Measurements from ENCODE around the gene RAPGEF6.
"Not testable (repeated sequence)": the region's sequence is repeated elsewhere in the genome, so short reads cannot be mapped to it uniquely, and the experiment has no call there.

The RAPGEF6 gene

DNA sequence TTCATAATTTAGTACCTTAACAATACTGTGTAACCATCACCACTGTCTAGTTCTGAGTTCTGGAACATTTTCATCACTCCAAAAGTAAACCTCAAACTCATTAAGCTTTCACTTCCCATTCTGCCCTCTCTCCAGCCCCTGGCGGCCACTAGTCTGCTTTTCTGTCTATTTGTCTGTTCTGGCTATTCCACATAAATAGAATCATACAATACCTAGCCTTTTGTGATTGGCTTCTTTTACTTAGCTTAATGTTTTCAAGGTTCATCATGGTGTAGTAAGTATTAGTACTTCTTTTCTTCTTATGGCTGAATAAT, 138.7 kb downstream of the RAPGEF6 start:
- no peak for DNase-seq (ENCODE audit: low read depth in 2 of 2)

DNA sequence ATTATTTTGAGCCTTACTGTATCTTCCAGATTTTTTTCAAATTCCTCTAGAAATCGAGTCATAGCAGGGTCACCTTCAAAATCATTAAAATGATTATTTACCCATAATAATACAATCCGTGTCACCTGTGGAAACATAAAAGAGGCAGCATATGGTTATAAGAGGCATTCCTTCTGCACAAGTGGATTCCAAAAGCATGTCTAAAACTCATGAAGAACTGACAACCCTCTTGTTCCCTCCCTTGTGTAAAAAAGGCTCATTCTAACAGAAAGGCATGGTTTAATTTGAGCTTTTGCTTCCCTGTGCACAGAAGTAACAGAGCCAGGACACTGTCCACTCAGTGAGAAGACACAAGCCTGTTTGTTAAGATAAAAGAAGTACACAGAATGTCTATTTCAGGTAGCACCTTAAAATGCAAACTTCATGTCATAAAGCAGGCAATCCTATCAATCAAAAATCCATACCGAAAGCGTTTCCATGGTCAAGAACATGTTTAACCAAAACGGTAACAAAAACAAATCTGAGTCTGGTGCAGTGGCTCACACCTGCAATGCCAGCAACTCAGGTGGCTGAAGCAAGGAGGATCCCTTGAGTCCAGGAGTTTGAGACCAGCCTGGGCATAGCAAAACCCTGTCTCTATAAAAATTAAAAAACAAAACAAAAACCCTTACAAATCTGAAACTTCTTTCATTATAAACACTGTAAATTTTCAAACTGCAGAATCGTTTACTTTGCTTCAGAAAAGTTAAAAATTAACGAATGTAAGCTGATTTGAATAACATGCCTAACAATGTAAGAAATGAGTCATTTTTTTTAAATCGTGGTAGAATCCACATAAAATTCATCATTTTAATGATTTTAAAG, 139.3 kb downstream of the RAPGEF6 start:
- DNase-seq (ENCODE audit: low read depth in 2 of 2): no peak

DNA sequence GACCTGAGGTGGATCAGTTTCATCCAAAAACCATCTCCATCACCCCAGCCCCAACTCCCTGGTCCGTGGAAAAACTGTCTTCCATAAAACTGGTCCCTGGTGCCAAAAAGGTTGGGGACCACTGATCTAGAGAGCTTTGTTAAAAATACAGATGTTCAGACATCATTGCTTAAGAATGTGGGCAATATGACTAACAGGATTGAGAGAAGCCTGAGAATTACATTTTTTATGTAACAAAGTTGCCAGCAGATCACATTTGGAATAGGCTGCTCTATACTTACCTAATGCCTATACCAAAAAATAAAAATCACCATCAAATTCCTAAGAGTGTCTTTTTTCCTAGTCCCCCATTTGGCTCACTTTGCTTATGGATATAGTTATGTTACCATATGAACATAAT, 143.3 kb downstream of the RAPGEF6 start:
- no peak for DNase-seq (ENCODE audit: low read depth in 2 of 2)

DNA sequence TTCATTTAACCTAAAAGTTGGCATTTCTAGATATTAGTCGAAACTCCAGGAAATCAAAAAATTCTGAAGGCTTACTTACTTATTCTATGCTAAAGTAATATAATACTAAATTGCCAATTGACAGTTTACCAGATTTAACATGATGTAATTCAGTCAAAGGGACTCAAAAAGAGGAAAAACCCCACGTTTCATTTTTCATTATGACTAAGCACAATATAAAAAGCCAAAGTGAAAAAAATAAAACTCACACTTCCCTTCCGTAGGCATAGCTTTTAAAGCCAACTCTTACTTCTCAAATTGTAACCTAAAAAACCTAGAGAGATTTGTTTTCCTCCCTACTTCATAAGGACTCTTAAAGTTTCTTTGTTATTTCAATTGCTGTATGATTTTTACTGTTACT, 146.6 kb downstream of the RAPGEF6 start:
- no peak for DNase-seq (ENCODE audit: low read depth in 2 of 2)

DNA sequence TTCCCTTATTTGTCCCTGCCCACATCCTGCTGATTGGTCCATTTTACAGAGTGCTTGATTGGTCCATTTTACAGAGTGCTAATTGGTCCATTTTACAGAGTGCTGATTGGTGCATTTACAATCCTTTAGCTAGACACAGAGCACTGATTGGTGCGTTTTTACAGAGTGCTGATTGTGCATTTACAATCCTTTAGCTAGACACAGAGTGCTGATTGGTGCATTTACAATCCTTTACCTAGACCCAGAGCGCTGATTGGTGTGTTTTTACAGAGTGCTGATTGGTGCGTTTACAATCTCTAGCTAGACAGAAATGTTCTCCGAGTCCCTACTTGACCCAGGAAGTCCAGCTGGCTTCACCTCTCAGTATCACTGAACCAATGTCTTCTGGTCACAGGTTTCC, 147.7 kb downstream of the RAPGEF6 start:
- DNase-seq (ENCODE audit: low read depth in 2 of 2): not testable (repeated sequence)

DNA sequence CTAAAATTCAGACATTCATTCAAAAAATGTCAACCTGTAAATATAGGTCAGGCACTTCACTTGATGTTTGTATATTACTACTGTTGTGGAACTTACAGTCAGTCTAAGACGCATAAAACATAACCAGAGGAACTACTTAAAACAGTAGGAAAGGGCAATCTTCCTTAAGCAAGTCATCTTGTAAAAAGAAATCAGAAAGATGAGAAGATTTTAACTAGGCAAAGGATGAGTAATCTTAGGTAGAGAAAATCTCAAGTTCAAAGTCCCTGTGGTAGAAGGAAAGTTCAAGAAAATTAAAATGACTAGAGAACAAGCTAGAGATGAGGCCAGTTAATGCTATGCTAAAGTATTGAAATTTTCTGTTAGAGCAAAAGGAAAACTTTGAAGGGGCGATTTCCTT, 152.4 kb downstream of the RAPGEF6 start:
- DNase-seq (ENCODE audit: low read depth in 2 of 2): no peak

DNA sequence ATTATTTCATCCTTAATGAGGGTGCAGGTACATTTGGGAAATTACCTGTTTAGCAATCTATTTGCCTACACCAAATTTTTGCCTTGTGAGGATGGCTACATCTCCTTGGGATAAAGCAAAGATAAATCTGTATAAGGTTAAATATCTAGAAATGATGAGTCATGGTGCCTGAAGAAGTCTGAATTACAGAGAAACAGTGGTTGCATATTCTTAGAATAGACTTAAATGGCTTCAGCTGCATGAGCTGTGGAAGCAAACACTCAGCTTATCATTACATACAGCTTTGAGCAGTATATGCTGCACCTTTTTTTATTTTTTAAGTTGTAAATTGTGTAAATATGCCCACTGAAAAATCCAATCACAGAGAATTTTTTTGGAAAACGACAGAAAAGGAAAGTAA, 153.5 kb downstream of the RAPGEF6 start:
- DNase-seq (ENCODE audit: low read depth in 2 of 2): no peak

DNA sequence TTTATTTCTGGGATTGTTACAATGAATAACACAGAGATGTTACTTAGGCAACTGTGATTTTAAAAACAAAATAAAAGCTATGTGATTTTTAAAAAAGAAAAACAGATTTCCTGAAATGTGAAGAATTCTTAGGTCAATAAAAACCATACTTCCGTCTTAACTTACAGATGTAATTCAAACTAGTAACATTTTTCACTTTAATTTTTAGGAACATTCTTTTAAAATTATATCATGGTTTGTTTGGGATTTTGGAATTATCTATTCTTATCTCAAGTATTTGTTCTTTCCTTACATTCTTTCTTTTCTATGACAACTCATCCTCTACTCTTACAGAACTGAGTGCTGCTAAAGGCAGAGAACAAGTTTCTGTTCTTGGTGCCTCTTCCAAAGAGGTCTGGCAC, 159.5 kb downstream of the RAPGEF6 start:
- no peak for DNase-seq (ENCODE audit: low read depth in 2 of 2)

- DNase-seq (ENCODE audit: low read depth in 2 of 2): no peak
Observed at GRCh38 chr5:131473731-131474130, 161.3 kb downstream of the RAPGEF6 start.

DNA sequence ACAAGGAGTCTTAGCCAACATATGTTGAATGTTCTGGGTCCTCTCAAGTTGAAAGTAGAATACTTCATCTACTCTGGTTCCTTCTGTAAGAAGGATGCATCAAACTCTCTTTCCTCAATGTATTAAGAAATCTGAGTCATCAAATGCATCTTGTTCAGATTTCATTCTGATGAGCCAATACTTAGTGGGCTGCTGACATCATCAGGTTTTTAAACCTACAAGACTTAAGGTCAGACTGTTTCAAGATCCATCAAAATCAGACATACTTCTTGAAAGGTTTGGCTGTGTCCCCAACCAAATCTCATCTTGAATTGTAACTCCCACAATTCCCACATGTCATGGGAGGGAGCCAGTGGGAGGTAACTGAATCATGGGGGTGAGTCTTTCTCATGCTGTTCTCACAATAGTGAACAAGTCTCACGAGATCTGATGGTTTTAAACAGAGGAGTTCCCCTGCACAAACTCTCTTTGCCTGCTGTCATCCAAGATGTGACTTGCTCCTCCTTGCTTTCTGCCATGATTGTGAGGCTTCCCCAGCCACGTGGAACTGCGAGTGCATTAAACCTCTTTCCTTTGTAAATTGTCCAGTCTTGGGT, 168.8 kb downstream of the RAPGEF6 start:
- no peak for DNase-seq (ENCODE audit: low read depth in 2 of 2)

- no peak for DNase-seq (ENCODE audit: low read depth in 2 of 2)
Observed at GRCh38 chr5:131463656-131464055, 171.4 kb downstream of the RAPGEF6 start.

GRCh38 chr5:131462454-131462853, 172.6 kb downstream of the RAPGEF6 start:
- no peak for DNase-seq (ENCODE audit: low read depth in 2 of 2)

DNA sequence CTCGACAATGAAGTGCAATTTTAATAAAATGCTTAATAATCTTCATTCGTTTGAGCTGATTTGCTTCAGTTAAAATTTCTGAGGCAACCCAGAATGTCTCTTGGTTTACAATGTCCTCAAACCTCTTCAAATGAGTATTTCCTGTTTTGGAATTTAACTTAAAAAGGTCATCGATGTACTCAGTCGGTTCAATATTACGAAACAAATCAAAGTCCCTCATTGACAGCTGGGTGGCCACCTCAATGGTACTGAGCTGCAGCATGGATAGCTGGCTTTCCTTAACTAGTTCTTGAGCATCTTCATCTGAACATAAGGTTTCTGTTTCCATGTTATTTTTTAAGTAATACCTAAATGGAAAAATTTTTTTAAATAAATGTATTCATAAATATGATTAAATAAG, 173.3 kb downstream of the RAPGEF6 start:
- no peak for DNase-seq (ENCODE audit: low read depth in 2 of 2)

DNA sequence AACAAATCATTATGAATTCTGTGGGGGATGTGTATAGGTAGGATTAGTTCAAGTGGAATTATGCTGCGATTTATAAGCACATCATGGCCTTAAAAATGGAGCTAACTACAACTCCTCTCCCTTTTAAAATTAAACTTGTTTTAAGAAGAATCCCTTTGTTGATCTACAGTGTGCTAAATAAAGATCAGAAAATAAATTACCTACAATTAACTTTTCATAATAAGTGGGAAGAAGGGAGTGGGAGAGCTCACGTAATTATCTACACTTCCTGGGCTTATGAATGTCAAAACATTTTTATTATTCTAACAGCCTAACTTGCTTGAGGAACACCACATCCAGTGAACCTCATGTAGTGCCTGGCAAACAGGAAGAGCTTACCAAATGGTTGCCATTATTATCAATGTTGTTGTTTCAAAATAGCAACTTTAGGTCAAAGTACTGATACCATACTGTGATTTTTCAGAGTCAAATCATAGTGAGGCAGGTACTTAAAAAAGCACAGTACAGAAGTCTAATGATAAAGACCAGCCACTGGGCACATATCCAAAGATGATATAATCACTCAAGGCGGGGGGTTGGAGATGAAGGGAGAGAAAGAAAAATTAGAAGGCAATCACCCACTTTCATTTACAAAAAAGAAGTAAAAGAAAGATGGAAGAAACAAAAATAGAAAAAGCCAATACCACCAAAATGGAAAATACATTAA, 174.0 kb downstream of the RAPGEF6 start:
- no peak for DNase-seq (ENCODE audit: low read depth in 2 of 2)

- DNase-seq (ENCODE audit: low read depth in 2 of 2): no peak
Observed at GRCh38 chr5:131460133-131460532, 174.9 kb downstream of the RAPGEF6 start.

- DNase-seq (ENCODE audit: low read depth in 2 of 2): no peak
Observed at GRCh38 chr5:131459216-131459615, 175.8 kb downstream of the RAPGEF6 start.

GRCh38 chr5:131457193-131457592, 177.8 kb downstream of the RAPGEF6 start:
- no peak for DNase-seq (ENCODE audit: low read depth in 2 of 2)

DNA sequence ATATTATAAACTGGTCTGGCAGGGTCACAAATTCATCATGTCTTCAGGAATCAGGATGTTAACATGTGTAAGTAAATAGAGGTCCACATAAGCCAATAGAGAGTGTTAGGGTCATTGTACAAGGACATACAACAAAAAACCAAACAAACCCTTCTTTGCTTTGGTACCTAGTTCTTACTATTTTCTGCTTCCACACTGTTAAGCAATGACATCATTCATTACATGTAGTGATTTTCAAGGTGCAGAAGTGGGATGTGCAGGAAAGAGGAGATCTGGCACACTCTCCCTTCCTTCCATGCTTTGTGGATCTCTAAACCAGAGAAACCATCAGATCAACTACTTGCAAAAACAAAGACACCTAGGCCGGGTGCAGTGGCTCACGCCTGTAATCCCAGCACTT, 184.1 kb downstream of the RAPGEF6 start:
- DNase-seq (ENCODE audit: low read depth in 2 of 2): no peak

GRCh38 chr5:131441184-131441583, 193.8 kb downstream of the RAPGEF6 start:
- DNase-seq (ENCODE audit: low read depth in 2 of 2): no peak

- DNase-seq (ENCODE audit: low read depth in 2 of 2): no peak
Observed at GRCh38 chr5:131436081-131436480, 198.9 kb downstream of the RAPGEF6 start.

DNA sequence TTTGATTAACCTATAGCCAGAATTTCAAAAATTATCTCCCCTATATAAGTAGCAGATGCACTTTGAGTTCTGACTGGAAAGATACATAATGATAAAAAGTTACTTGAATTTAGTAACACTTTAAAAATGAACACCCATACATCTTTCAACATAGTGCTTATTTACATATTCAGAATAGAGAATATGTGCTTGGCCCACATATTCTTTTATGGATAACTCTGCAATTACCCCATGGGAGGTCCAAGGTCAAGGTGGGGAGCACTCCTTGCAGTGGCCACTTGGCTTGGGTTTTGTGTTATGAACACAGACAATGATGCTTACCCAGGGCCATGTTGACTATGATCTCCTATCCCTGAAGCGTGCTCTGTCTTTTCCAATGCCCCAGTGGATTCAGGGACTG, 201.9 kb downstream of the RAPGEF6 start:
- no peak for DNase-seq (ENCODE audit: low read depth in 2 of 2)

DNA sequence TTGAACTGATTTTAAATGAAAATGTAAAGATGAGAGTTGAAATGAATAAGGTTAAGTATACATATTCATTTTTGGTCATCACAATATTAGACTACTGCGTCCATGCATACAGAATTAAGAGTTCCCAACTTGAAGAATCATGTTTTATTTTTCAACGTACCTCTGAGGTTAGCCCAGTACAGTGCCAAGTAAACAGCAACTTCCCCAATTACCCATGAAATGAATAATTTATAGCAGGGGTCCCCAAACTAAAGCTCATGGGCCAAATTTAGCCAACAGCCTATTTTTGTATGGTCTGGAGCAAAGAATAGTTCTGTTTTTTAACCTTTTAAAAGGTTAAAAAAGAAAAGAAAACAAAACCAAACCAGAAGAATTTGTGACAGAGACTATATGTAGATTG, 203.2 kb downstream of the RAPGEF6 start:
- DNase-seq (ENCODE audit: low read depth in 2 of 2): no peak

- DNase-seq (ENCODE audit: low read depth in 2 of 2): no peak
Observed at GRCh38 chr5:131430794-131431193, 204.2 kb downstream of the RAPGEF6 start.
